ENCODE results near the gene STXBP5.
"Not testable (repeated sequence)": the region's sequence is repeated elsewhere in the genome, so short reads cannot be mapped to it uniquely, and the experiment has no call there.

STXBP5 gene

GRCh38 chr6:147304016-147304415 lies 99.8 kb downstream of the STXBP5 start:
- DNase-seq: no peak

- no peak for DNase-seq
Observed at GRCh38 chr6:147310521-147310920, 106.3 kb downstream of the STXBP5 start.

GRCh38 chr6:147311218-147311617 lies 107.0 kb downstream of the STXBP5 start:
- DNase-seq: peak; percentile 29

- DNase-seq: no peak
Observed at GRCh38 chr6:147321260-147321659, 117.0 kb downstream of the STXBP5 start.

- peak; percentile 41 for DNase-seq
Observed at GRCh38 chr6:147322299-147323162, 118.3 kb downstream of the STXBP5 start.

GRCh38 chr6:147325557-147325956 lies 121.3 kb downstream of the STXBP5 start:
- no peak for DNase-seq

GRCh38 chr6:147331401-147331800 lies 127.2 kb downstream of the STXBP5 start:
- no peak for DNase-seq

GRCh38 chr6:147337921-147338320 lies 133.7 kb downstream of the STXBP5 start:
- no peak for DNase-seq

GRCh38 chr6:147341486-147341885 lies 137.3 kb downstream of the STXBP5 start:
- DNase-seq: no peak

- no peak for DNase-seq
Observed at GRCh38 chr6:147345902-147346301, 141.7 kb downstream of the STXBP5 start.

- DNase-seq: no peak
Observed at GRCh38 chr6:147347179-147347881, 143.1 kb downstream of the STXBP5 start.

GRCh38 chr6:147347882-147348575 lies 143.8 kb downstream of the STXBP5 start:
- no peak for DNase-seq

GRCh38 chr6:147361311-147361981 lies 157.2 kb downstream of the STXBP5 start:
- no peak for DNase-seq

GRCh38 chr6:147366290-147366689 lies 162.1 kb downstream of the STXBP5 start:
- no peak for DNase-seq

GRCh38 chr6:147371325-147371724 lies 167.1 kb downstream of the STXBP5 start:
- no peak for DNase-seq

GRCh38 chr6:147372806-147373205 lies 168.6 kb downstream of the STXBP5 start:
- DNase-seq: no peak

- DNase-seq: no peak
Observed at GRCh38 chr6:147378819-147379218, 174.6 kb downstream of the STXBP5 start.

- DNase-seq: not testable (repeated sequence)
Observed at GRCh38 chr6:147380841-147381240, 176.6 kb downstream of the STXBP5 start.

- peak; percentile 45 for DNase-seq
Observed at GRCh38 chr6:147381712-147382111, 177.5 kb downstream of the STXBP5 start.

GRCh38 chr6:147382945-147383554 lies 178.8 kb downstream of the STXBP5 start:
- peak; percentile 52 for DNase-seq

- no peak for DNase-seq
Observed at GRCh38 chr6:147384029-147384428, 179.8 kb downstream of the STXBP5 start.
